MCF 10A (cell line): ENCODE data around the gene TUBE1. TPM values are rescaled to one million over a fixed set of nuclear protein-coding genes. Genes with fewer than 3 reads are reported as not detected.
A peak's percentile ranks its signal among the peaks of the same experiment; 100 is the strongest.

ENCODE experiments used
- BruUV-seq: library from RNA; stranded (reverse); fragments of 400-500 nt; replicated peaks from 2 replicates; lab custom pipeline; 2021; lab: Mats Ljungman, UMichigan
- CTCF ChIA-PET: fragments of 300-600 bp; sonication (Branson Sonifier 250); formaldehyde crosslinking; extraction: SDS; loops from one replicate; lab custom pipeline; 2021; ENCODE audit warnings: antibody characterized with exemption, inconsistent platforms; lab: Yijun Ruan, JAX
- POLR2A ChIA-PET: fragments of 300-600, 350-650 bp; sonication (Branson Sonifier 250); formaldehyde crosslinking; extraction: SDS; loops from one replicate; lab custom pipeline; 2020; ENCODE audit warnings: antibody characterized with exemption, inconsistent platforms; lab: Yijun Ruan, JAX
- DNase-seq: peaks from one replicate; pipeline ENCODE4 v3.0.0-alpha.2; 2018; ENCODE audit not compliant: unreplicated experiment
- H3K27ac Mint-ChIP-seq: one replicate; pipeline ENCODE4 v1.8.0; 2022; ENCODE audit warnings: mild to moderate bottlenecking, low read depth, mixed read lengths; ENCODE audit not compliant: unreplicated experiment
- H3K27me3 Mint-ChIP-seq: one replicate; pipeline ENCODE4 v1.8.0; 2022; ENCODE audit warnings: mixed read lengths; ENCODE audit not compliant: insufficient read depth, unreplicated experiment
- H3K36me3 Mint-ChIP-seq: one replicate; pipeline ENCODE4 v1.8.0; 2022; ENCODE audit warnings: mild to moderate bottlenecking, moderate library complexity, mixed read lengths; ENCODE audit not compliant: insufficient read depth, unreplicated experiment
- H3K4me1 Mint-ChIP-seq: one replicate; pipeline ENCODE4 v1.8.0; 2022; ENCODE audit warnings: mixed read lengths; ENCODE audit not compliant: insufficient read depth, unreplicated experiment
- H3K4me3 Mint-ChIP-seq: one replicate; pipeline ENCODE4 v1.8.0; 2022; ENCODE audit warnings: mild to moderate bottlenecking, moderate library complexity, mixed read lengths; ENCODE audit not compliant: unreplicated experiment
- H3K9me3 Mint-ChIP-seq: one replicate; pipeline ENCODE4 v1.8.0; 2022; ENCODE audit warnings: mixed read lengths; ENCODE audit not compliant: unreplicated experiment
- CTCF ChIP-seq: fragments of 200-600 bp; IDR thresholded peaks from one replicate; pipeline ENCODE4 v1.8.0; 2022; ENCODE audit warnings: antibody characterized with exemption, mild to moderate bottlenecking; ENCODE audit not compliant: unreplicated experiment
- intact Hi-C: fragments of 100-400 bp; cut with micrococcal nuclease; formaldehyde crosslinking; loops from 2 replicates; pipeline ENCODE4 v1.14.1; 2022
- total RNA-seq: library from RNA; stranded (reverse); gene quantifications from 2 replicates; pipeline ENCODE4 v1.2.3, GENCODE V29; 2022

The TUBE1 gene
- total RNA-seq, 1 experiment from 2014 or later, result 47.7 TPM

- Mint-ChIP-seq H3K4me3 (no peak overlapping the region), H3K27me3 (peaks cover 11% of the 10 kb centered on the region), H3K36me3 (no peaks in the 10 kb centered on the region), H3K9me3 (no peaks in the 10 kb centered on the region), H3K4me1 (peaks cover 10% of the 10 kb centered on the region), H3K27ac (no peak overlapping the region)
- TF ChIP-seq CTCF, result no peak
- intact Hi-C loops, result no loop called here
- ChIA-PET CTCF (interaction anchor here (1.1 to 5.4 kb wide), 4 partner anchors 10 to 321 kb away, joined by 3 to 32 read pairs (median 6); no protein-coding TSS in a partner anchor), POLR2A (no interaction called here)
- BruUV-seq, result no TSS peak
- DNase-seq, result no peak
Observed at GRCh38 chr6:112030206-112030960, 56.9 kb downstream of the TUBE1 start.

GRCh38 chr6:112029045-112029822 lies 58.0 kb downstream of the TUBE1 start:
- peaks cover 6% of the 10 kb centered on the region for H3K9me3 Mint-ChIP-seq
- H3K27ac Mint-ChIP-seq, result no peak overlapping the region
- H3K4me3 Mint-ChIP-seq, result no peak overlapping the region
- peaks cover 10% of the 10 kb centered on the region for H3K4me1 Mint-ChIP-seq
- no peaks in the 10 kb centered on the region for H3K36me3 Mint-ChIP-seq
- POLR2A ChIA-PET, result interaction anchor here (0.7 kb wide), 1 partner anchor 845 kb away, joined by 3 read pairs; no protein-coding TSS in a partner anchor
- CTCF ChIA-PET, result interaction anchor here (0.7 to 3.9 kb wide), 13 partner anchors 9 to 1939 kb away, joined by 3 to 47 read pairs (median 4); no protein-coding TSS in a partner anchor
- BruUV-seq, result no TSS peak
- intact Hi-C loops, result no loop called here
- peak; percentile 69 for DNase-seq
- H3K27me3 Mint-ChIP-seq, result peaks cover 11% of the 10 kb centered on the region
- peak; percentile 71 for TF ChIP-seq CTCF

DNA sequence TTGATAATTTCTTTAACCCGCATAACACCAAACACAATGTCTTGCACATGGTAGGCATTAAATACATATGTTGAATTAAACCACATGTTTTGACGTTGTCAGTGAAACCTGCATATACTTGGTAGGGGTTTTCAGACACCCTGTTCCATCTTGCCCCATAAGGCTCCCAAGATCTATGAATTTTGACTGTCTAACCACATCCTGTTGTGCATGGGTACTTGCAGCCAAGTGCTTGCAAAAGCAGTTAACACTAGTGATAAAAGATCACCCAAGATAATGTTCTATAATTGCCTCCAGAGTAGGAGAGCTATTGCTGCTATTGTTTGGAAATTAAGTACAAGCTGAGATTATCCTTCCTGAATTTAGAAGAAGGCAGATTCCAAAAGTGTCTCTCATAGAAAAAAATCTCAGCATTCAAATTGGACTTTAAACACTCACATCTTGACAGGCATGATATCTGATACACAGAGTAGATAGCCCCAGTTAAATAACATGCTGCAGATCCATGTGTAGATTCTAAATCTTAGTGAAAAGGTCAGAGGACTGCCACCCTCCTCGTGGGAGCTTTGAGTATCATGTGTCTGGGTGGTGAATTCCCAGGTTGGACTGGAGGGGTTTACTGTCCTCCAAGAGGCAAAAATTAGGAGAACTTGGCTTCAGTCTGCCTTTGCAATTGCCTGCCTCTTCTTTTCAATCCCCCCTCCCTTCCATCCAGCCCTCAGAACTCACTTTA lies 59.2 kb downstream of the TUBE1 start:
- no peak overlapping the region for H3K27ac Mint-ChIP-seq
- no peak overlapping the region for H3K4me3 Mint-ChIP-seq
- H3K36me3 Mint-ChIP-seq, result no peaks in the 10 kb centered on the region
- H3K27me3 Mint-ChIP-seq, result peaks cover 2% of the 10 kb centered on the region
- CTCF ChIA-PET, result interaction anchor here (0.6 to 3.9 kb wide), 14 partner anchors 8 to 400 kb away, joined by 3 to 47 read pairs (median 4); no protein-coding TSS in a partner anchor
- POLR2A ChIA-PET, result no interaction called here
- H3K4me1 Mint-ChIP-seq, result peaks cover 10% of the 10 kb centered on the region
- TF ChIP-seq CTCF, result no peak
- peaks cover 16% of the 10 kb centered on the region for H3K9me3 Mint-ChIP-seq
- DNase-seq, result no peak
- no TSS peak for BruUV-seq
- intact Hi-C loops, result no loop called here
